ENCODE results near the gene MYO18B. TPM values are rescaled to one million over a fixed set of nuclear protein-coding genes. Genes with fewer than 3 reads are reported as not detected.

MYO18B gene
- total and polyA plus RNA-seq, 2 of the 8 experiments (the other 6 are each of a cell fraction or from before 2014, with no cell fraction given) = 0.62 to 0.78 TPM

- Histone ChIP-seq H3K4me1 (replicated peaks in 1 of 4; ENCODE audit: control insufficient read depth in 3 of 4, insufficient read depth in 4 of 4, low read length in 3 of 4) (peaks cover 4 to 13% (median 10%) of the 10 kb centered on the region in 4 experiments; a peak in 6 of 7 replicates), H2BK12ac (ENCODE audit: low read depth, low read length) (no peak overlapping the region), H2BK5ac (ENCODE audit: low read depth, low read length) (no peak overlapping the region), H3K9me3 (ENCODE audit: insufficient read depth in 2 of 2, low read depth in 1 of 2, low read length in 1 of 2) (no peaks in the 10 kb centered on the region), H3K4ac (replicated peaks; ENCODE audit: insufficient read length, low read depth, low read length) (no peak overlapping the region), H4K8ac (ENCODE audit: extremely low read depth, insufficient read depth, low read length) (no peak overlapping the region), H2BK120ac (replicated peaks; ENCODE audit: low read depth, low read length) (no peak overlapping the region), H2BK15ac (ENCODE audit: low read length) (no peak overlapping the region), H3K18ac (ENCODE audit: extremely low read depth, low read length) (no peak overlapping the region), H4K5ac (ENCODE audit: insufficient read length, low read depth, low read length) (no peak overlapping the region), H3K56ac (replicated peaks; ENCODE audit: insufficient read length, low read depth, low read length) (no peak overlapping the region), H3K23ac (ENCODE audit: insufficient read length) (no peak overlapping the region), H3K36me3 (ENCODE audit: control insufficient read depth in 2 of 4, insufficient read depth in 4 of 4, low read length in 3 of 4) (no peaks in the 10 kb centered on the region), H3K4me3 (ENCODE audit: extremely low read depth in 1 of 4, insufficient read depth in 2 of 4, low read depth in 3 of 4, low read length in 4 of 4) (no peak overlapping the region), H3K23me2 (ENCODE audit: low read depth, low read length) (peaks cover 4% of the 10 kb centered on the region; the same call in 1 of the 2 replicates), H3K79me1 (ENCODE audit: low read depth, low read length) (no peaks in the 10 kb centered on the region), H2AFZ (ENCODE audit: low read length) (no peak overlapping the region), H4K20me1 (replicated peaks in 1 of 2; ENCODE audit: control insufficient read depth in 1 of 2, insufficient read depth in 2 of 2, low read length in 2 of 2) (no peaks in the 10 kb centered on the region), H2BK20ac (ENCODE audit: low read length) (no peak overlapping the region), H2AK5ac (ENCODE audit: low read depth, low read length) (no peak overlapping the region), H3K9ac (replicated peaks in 1 of 4; ENCODE audit: extremely low read depth in 1 of 4, low read depth in 3 of 4, low read length in 3 of 4) (no peak overlapping the region), H3K4me2 (ENCODE audit: insufficient read depth in 1 of 2, low read depth in 2 of 2, low read length in 2 of 2) (no peak overlapping the region), H3K27ac (ENCODE audit: low read depth, low read length) (no peak overlapping the region), H3K79me2 (ENCODE audit: control insufficient read depth in 1 of 2, insufficient read depth in 2 of 2, low read length in 2 of 2) (no peaks in the 10 kb centered on the region), H3K27me3 (replicated peaks in 1 of 4; ENCODE audit: control insufficient read depth in 3 of 4, extremely low read depth in 1 of 4, insufficient read depth in 3 of 4, low read length in 3 of 4) (no peaks in the 10 kb centered on the region), H3K14ac (ENCODE audit: insufficient read length) (no peak overlapping the region), H4K91ac (replicated peaks; ENCODE audit: insufficient read length, low read length) (no peak overlapping the region)
- FAIRE-seq (no peak), DNase-seq (ENCODE audit: low read depth in 1 of 2, low spot score in 2 of 2) (no peak)
- ChIA-PET POLR2A (ENCODE audit: partially characterized antibody) (no interaction called here), CTCF (ENCODE audit: partially characterized antibody) (no interaction called here)
- WGBS, 2 experiments (ENCODE audit: extremely low coverage in 1 of 2, insufficient coverage in 1 of 2, insufficient read length in 1 of 2, insufficient replicate concordance in 2 of 2, low coverage in 1 of 2, low lambda C conversion rate in 2 of 2, missing lambda C conversion rate in 1 of 2) = 87% methylated on average over 8 of the region's 8 CpGs; no CpG with 5 or more reads in 1 of the 2 experiments
- no peak for TF ChIP-seq KDM5A (IDR thresholded peaks at IDR 0.05; ENCODE audit: low read length)
- no peak for TF ChIP-seq RXRA (IDR thresholded peaks at IDR 0.05; ENCODE audit: insufficient read depth, low read depth, low read length)
- no peak for TF ChIP-seq MAFK (IDR thresholded peaks at IDR 0.05; ENCODE audit: low read depth, low read length)
- no peak for TF ChIP-seq POLR2AphosphoS5 (IDR thresholded peaks at IDR 0.05; ENCODE audit: low read depth, low read length)
- no peak for TF ChIP-seq CTBP2 (IDR thresholded peaks at IDR 0.05; ENCODE audit: borderline replicate concordance, insufficient read depth, insufficient read length, low read length)
- no peak for TF ChIP-seq NANOG (IDR thresholded peaks at IDR 0.05; ENCODE audit: insufficient read depth, low read depth, low read length, poor library complexity, severe bottlenecking)
- TF ChIP-seq SP2 (IDR thresholded peaks at IDR 0.05; ENCODE audit: low read length) = no peak
- no peak for TF ChIP-seq EZH2 (IDR thresholded peaks at IDR 0.05; ENCODE audit: low read depth, low read length, severe bottlenecking)
- TF ChIP-seq CTCF (IDR thresholded peaks at IDR 0.05; ENCODE audit: control extremely low read depth in 1 of 3, insufficient read depth in 1 of 3, low read depth in 1 of 3, low read length in 3 of 3) = no peak
- no peak for TF ChIP-seq TBP (IDR thresholded peaks at IDR 0.05; ENCODE audit: low read depth, low read length)
- TF ChIP-seq ATF3 (IDR thresholded peaks at IDR 0.05; ENCODE audit: insufficient read depth, low read depth, low read length) = no peak
Observed at GRCh38 chr22:25966448-25966913, 224.5 kb downstream of the MYO18B start.
